Renal cortical epithelial cell (primary cell): Measurements from ENCODE around the gene CHSY3. TPM values are rescaled to one million over a fixed set of nuclear protein-coding genes. Genes with fewer than 3 reads are reported as not detected.

Source experiments
- DNase-seq: peaks from one replicate; pipeline ENCODE4 v3.0.0-alpha.2; 2011; ENCODE audit warnings: low read depth
- total RNA-seq: library from RNA; depleted of rRNA; stranded (reverse); fragments of >200 nt; gene quantifications from 2 replicates; pipeline ENCODE4 v1.2.3, GENCODE V29; 2014

Gene CHSY3
- 0.70 and 2.1 TPM in 2 replicates for total RNA-seq

- DNase-seq, result peak; percentile 35
These were observed at the start of gene CHSY3 for GRCh38 chr5:129904102-129904666. Gene CHSY3, plus strand, starts transcription at chr5:129904465.

DNA sequence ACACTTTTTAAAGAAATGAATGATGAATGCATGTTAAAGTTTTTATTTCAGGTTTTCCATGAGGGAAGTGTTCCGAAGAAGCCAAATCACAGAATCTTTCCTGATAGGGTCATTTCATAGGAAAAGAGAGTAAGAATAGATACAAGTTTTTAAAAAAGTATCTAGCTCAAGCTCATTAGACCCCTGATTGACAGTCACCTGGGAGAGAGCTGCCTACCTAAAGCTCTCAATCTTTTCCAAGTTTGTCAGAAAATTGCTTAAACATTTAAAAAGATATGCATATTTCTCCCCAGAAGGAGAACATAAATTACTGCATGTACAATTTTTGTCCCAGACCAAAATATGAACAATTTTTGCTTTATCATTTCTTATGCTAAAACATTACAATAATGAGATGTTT, 47.9 kb upstream of the CHSY3 start:
- no peak for DNase-seq

- DNase-seq, result no peak
These were observed 47.1 kb upstream of the CHSY3 start for GRCh38 chr5:129857116-129857515.

DNA sequence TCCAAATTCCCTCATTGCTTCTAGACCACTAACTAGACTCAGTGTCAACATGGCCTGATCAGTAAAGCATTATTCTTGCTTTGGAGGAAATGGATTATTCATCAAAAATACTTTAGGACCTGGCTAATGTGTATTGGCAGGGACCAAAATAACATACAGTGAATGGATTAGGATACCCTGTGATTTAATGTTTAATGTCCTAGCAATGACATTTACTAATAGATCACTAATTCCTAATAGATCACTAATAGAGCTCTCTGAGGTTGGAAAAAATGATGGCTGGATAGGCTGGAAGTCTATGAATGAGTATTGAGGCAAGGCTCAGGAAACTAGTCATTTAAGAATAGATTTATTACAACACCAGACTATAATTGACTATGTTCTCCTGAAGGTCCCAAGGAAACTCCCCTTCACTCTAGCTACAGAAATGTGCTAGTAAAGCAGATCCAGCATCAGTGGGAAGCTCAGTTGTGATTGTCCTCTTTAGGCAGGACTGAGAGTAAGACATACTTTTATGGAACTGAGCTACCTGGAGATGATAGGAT, 46.1 kb upstream of the CHSY3 start:
- peak; percentile 75 for DNase-seq

DNA sequence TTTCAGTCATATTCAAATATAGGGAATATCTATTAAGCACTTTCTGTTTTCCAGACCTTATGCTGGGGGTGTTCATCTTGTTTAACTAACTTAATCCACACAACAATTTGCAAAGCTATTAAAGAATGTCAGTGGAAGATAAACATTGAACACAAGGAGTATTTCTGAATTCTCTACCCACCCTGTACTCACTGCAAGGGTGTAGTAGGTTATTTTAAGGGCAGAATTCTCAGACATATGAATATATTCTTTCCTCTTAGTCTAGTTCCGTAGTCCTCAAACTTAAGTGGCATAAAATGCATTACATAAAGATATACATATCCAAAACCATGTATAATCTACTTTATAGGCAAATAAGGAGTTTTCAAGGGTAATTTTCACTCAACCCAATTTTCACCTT, 19.9 kb upstream of the CHSY3 start:
- no peak for DNase-seq

- DNase-seq, result peak; percentile 30
These were observed 4.8 kb upstream of the CHSY3 start for GRCh38 chr5:129899454-129899853.

DNA sequence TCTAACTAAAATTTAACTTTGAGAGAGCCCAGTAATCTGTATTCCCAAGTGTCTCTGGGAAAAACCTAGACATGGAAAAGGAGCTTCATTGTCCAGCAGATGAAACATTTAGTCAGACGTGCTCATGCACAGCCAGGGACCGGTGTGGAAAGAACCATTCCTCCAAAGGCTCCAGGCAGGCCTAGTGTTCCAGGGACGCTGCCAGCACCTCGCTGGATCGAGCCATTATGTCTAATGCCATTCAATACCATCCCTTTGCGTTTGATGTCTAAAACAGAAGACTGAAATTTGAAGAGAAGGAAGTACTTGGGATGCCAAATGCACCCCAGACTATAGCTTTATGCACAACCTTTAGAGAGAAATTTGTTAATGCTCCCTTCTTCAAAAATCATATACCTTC, 1.4 kb upstream of the CHSY3 start:
- no peak for DNase-seq

DNA sequence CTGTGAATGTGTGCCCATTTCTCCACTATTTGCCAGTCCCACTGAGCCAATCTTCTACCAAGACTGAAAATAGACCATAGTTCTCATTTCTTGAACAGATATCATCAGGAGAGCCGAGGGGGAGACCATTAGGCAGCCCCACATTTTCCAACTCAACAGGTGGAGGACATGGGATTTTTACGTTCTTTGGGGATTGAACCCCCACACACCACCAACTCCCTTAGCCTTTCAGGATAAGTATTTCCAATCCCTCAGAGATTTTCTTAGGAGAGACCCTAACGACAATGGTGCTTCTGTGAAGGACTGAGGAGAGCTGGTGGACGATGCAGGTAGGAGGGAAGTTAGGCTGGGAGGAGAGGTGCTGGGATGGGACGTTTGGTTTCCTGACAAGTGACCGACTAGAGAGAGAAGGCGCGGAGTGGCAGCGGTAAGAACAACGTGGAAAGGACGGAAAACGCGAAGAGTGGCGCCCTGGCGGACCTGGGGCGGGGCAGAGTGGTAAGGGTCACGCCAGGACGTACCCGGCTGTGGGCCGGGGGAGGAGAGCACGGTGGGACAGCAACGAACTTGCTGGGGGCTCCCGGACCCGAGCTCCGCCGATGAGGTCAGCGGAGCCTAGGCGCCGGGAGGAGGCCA, 681 bp upstream of the CHSY3 start:
- no peak for DNase-seq

- no peak for DNase-seq
These were observed 605 bp downstream of the CHSY3 start for GRCh38 chr5:129904667-129905472.

- DNase-seq, result no peak
These were observed 1.4 kb downstream of the CHSY3 start for GRCh38 chr5:129905473-129906176.

DNA sequence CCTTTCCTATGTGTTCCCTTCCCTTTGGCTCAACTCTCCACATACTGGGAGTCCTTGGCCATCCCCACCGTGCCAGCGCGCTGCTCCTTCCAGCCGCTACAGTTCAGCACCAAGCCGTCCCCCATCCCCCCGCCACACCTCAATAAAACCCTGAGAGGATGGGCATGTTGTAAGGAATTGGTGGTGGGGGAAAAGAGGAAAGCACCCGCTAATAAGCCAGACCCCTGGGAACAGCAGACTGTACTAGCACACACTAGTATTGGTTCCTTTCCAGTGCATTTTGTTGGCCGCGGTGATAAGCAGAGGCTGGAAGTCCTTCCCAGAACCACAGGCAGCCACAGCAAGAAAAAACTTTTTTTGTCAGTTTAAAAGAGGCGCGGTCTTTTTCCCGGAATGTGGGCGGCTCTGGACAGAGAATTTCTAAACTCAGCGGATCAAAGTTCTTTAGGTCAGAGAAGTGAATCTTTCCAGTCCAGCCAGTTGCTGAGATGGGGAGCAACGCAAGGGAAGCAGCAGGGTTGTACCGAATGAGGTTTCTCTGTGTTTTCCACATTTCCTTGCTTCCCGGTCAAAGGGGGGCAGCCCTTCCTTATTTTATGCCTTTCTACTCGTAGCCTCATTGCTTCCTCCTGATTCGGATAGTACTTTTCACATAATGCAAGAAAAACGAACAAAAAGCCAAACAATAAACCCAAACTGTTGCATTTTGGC, 2.1 kb downstream of the CHSY3 start:
- peak; percentile 11 for DNase-seq

DNA sequence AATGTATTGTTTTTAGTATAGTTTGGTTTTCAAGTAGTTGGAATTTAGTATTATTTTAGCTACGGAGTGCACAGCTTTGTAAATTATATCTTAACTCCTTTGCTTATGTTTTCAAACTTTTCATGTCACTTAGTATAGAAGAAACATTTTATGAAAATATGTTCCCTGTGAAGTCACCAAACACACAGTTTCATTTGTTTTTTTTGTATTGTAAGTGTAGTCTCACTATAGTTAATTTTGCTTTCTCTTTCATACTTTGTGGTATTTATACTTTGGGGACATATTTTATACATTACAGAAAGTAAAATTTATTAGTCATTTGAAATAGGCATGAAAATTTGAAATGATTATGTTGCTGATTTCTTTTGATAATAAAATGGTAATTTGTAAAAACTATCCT, 5.0 kb downstream of the CHSY3 start:
- no peak for DNase-seq

- DNase-seq, result no peak
These were observed 8.5 kb downstream of the CHSY3 start for GRCh38 chr5:129912601-129913255.

DNA sequence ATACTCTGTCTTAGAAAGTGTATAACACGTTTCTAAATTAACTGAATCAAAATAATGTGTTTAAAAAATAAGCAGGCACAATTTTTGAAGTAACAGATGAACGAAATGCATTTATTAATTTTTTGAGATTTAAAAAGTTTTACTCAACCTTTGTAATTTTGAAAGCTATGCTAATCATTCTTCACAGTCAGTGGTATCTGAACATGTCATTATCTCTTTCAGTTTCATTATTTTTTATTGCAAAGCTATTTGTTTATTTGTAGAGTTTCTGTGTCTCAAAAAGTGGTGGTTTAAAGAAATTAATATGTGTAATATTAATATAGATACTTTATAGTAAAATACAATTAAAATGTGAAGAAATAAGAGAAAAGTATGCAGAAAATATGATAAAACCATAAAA, 11.2 kb downstream of the CHSY3 start:
- no peak for DNase-seq

- DNase-seq, result peak; percentile 25
These were observed 13.0 kb downstream of the CHSY3 start for GRCh38 chr5:129917224-129917623.

DNA sequence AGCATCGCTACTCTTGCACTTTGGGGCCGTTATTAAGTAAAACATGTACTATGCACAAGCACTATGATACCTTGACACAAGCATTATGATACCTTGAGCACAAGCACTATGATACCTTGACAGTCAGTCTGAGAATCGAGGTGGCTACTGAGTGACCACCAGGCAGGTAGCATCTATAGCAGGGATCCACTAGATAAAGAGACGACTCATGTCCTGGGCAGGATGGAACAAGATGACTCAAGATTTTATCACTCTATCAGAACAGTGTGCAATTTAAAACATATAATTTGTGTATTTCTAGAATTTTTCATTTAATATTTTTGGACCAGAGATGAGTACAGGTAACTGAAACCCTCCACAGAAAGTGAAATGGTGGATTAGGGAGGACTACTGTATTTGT, 16.9 kb downstream of the CHSY3 start:
- no peak for DNase-seq

DNA sequence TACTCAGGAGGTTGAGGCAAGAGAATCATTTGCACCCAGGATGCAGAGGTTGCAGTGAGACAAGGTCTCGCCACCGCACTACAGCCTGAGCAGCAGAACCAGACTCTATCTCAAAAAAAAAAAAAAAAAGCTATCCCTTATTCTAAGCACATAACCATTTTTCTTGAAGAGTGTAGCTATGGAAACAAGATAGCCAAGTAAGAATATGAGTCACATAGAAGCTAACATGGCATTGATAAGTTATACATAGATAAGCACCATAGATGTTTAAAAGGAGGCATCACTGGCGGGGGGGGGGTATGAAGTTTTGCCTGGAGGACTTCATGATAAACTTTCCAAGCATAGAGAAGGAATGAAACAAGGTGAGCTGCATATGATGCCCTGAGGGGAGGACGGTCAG, 26.0 kb downstream of the CHSY3 start:
- no peak for DNase-seq

DNA sequence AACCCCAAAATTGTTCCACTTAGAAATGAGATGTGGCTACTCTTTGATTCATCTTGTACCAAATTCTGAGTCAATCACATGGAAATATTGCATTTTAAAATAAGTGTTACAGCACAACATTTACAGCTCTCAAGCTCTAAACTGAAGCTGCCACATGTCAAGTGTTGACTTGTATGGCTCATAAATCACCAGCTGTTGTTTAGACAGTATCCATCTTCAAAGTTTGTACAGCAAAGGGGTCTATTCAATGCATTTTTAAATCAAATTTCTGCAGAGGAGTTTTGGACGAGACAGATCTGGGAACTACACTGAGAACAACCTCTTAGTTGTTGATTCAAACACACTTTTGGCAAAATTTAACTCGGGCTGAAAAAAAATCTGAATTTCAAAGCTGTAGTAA, 31.4 kb downstream of the CHSY3 start:
- DNase-seq, result no peak

DNA sequence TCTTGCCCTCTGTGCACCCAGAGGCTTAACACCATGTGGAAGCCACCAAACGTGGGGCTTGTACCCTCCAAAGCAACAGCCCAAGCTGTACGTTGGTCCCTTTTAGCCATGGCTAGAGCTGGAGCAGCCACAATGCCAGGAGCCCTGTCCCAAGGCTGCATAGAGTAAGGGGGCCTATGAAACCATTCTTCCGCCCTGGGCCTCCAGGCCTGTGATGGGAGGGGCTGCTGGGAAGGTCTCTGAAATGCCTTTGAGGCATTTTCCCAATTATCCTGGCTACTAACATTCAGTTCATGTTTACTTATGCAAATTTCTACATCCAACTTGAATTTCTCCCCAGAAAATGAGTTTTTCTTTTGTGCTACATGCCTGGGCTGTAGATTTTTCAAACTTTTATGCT, 33.8 kb downstream of the CHSY3 start:
- DNase-seq, result no peak

DNA sequence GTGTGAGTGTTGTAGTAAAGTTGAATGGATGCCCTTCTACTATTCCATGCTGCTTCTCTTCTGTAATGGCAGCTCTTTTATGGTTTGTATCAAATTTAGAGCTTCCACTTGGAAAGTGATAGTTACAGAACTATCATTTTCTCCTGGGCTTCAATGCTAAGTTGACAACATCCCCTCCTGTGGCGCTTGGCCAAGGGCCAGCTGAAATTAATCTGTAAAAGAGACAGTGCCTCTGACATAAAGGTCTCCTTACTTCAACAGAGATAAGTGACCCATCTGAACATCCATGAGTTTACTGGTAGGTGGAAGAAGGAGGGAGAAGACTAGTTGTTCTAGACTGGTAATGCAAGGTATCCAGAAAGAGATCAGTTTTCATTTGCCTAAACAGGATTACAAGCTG, 39.7 kb downstream of the CHSY3 start:
- DNase-seq, result no peak

DNA sequence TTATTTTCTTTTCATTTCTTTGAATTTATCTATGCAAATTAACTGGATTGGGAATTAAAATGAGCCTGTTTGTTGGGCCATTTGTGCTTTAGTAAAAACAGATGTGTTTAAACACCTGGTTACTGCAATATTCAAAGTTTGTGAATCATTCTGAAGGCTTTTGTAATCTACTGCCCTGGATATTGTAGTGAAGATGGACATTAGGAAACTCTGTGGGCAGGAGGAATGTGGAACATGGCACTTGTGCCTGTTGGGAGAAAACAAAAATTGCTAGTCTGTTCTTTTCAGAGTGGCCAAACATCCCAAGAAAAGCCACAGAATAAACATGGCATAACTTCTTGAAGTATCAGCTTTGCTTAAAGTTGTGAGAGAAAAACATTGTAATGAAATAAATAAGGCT, 40.8 kb downstream of the CHSY3 start:
- DNase-seq, result peak; percentile 82
